Aorta (tissue), 5 donors: ENCODE data around the gene GLTP. TPM values are rescaled to one million over a fixed set of nuclear protein-coding genes. Genes with fewer than 3 reads are reported as not detected.
A peak's percentile ranks its signal among the peaks of the same experiment; 100 is the strongest.
"Not testable (repeated sequence)": the region's sequence is repeated elsewhere in the genome, so short reads cannot be mapped to it uniquely, and the experiment has no call there.

ENCODE experiments used
- ATAC-seq: fragments of 200-7000 bp; cut with Tn5 transposase; one replicate; pipeline ENCODE4 v1.9.1; 2022; ENCODE audit warnings: moderate library complexity; ENCODE audit not compliant: low FRiP score
- DNase-seq, 2 donors: peaks; one replicate each; pipeline ENCODE4 v3.0.0-alpha.2; 2020
- H3K27ac ChIP-seq, 2 donors: one replicate each; pipeline ENCODE4 v1.5.1; 2013; ENCODE audit warnings: low read length in 2 of 2, mild to moderate bottlenecking in 2 of 2, moderate library complexity in 2 of 2, control low read depth in 1 of 2, inconsistent platforms in 1 of 2, low read depth in 1 of 2
- H3K27me3 ChIP-seq, 2 donors: one replicate each; pipeline ENCODE4 v1.6.1; 2013; ENCODE audit warnings: control low read depth in 1 of 2, low read length in 1 of 2, mild to moderate bottlenecking in 1 of 2, moderate library complexity in 1 of 2; ENCODE audit not compliant: insufficient read depth in 2 of 2, control insufficient read depth in 1 of 2
- H3K36me3 ChIP-seq, 2 donors: one replicate each; pipeline ENCODE4 v1.6.1; 2013; ENCODE audit warnings: control low read depth in 1 of 2, low read length in 1 of 2, mild to moderate bottlenecking in 1 of 2; ENCODE audit not compliant: insufficient read depth in 2 of 2, control insufficient read depth in 1 of 2
- H3K4me1 ChIP-seq, 2 donors: one replicate each; pipeline ENCODE4 v1.6.1; 2013; ENCODE audit warnings: low read length in 2 of 2, control low read depth in 1 of 2, mild to moderate bottlenecking in 1 of 2, moderate library complexity in 1 of 2; ENCODE audit not compliant: insufficient read depth in 2 of 2, control insufficient read depth in 1 of 2
- H3K4me3 ChIP-seq, 2 donors: one replicate each; pipeline ENCODE4 v1.5.1; 2013; ENCODE audit warnings: low read length in 2 of 2, control low read depth in 1 of 2, mild to moderate bottlenecking in 1 of 2
- H3K9me3 ChIP-seq: one replicate; pipeline ENCODE4 v1.6.1; 2013; ENCODE audit warnings: mild to moderate bottlenecking, low read length; ENCODE audit not compliant: control insufficient read depth
- WGBS, 2 donors: extraction: QIAGEN DNeasy Blood & Tissue Kit; methylation state at CpG; one replicate each; pipeline ENCODE4 v1.1.7; 2013; 5-methylcytosine and 5-hydroxymethylcytosine counted together
- intact Hi-C, 2 donors: fragments of 100-400 bp; cut with DNase I; formaldehyde crosslinking; loops; one replicate each; pipeline versions ENCODE4 v1.14.2 to v1.15.0; 2022
- polyA plus RNA-seq, 2 donors: library from polyadenylated mRNA; stranded (reverse); fragments of 200-250 nt; gene quantifications; one replicate each; pipeline ENCODE4 v1.2.3, GENCODE V29; 2013
- total RNA-seq, 2 donors: library from RNA; stranded (reverse); fragmentation: NEBNext Ultra II Directional; extraction: Animal tissue kit (Norgen Biotek cat#: 25700); gene quantifications; one replicate each; pipeline ENCODE4 v1.2.1, GENCODE V29; 2021
- donor health status: healthy with polysubstance abuse.
- donor health status: Bipolar disorder and iron deficiency.
- donor health status: DM: no; HTN: no; CAD: no.
- donor health status: DM: no; HTN: no; CAD: no.
- donor health status: DM: yes; HTN: yes; CAD: no.

The GLTP gene
- total and polyA plus RNA-seq, 4 donors, result 25.4 to 38.6 (median 35.1) TPM

DNA sequence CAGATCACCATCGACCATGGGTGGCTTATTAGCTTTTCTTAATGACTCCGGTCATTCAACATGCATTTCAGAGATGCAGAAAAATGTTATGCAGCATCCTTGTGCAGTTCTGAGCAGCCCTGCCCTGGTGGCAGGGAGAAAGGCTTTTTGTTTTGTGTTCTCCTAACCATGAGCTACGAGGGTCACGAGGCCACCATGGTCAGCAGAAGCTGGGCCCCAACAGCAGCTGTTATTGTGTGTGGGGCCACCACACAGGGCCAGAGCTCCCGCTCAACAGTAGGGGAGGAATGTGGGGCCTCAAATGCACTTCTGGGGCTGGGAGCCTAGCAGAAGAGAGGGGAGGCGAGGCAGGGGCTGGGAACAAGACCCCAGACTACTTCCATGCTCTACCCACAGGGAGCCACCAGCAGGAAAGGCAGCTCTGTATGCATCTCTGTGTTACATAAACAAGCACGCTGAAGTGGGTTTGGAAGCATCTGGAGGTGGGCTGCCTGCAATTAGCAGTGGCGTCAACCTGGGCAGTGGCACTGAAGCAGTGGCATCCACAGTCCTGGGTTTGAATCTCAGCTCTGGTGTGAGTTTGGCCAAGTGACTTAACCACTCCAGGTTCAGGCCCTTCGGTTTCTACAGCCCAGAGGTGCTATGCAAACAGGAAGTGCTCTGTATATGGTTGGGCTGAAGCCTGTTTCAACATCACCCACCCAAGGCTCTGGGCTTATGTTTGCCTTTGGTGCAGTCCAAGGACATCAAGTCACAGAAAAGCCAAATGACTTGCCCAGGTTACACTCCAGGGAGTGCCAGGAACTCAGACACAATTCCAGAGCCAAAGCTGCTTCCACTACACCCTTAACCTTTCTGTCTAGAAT, 16.3 kb downstream of the GLTP start:
- intact Hi-C loops, result no loop called here
- Histone ChIP-seq H3K27me3 (no peaks in the 10 kb centered on the region), H3K4me3 (no peak overlapping the region), H3K4me1 (no peaks in the 10 kb centered on the region), H3K27ac (no peak overlapping the region), H3K36me3 (no peaks in the 10 kb centered on the region), H3K9me3 (no peaks in the 10 kb centered on the region)
- DNase-seq (no peak), ATAC-seq (peak; percentile 50)
- 68 to 70% methylated on average over 9 of the region's 9 CpGs for WGBS, 2 donors

DNA sequence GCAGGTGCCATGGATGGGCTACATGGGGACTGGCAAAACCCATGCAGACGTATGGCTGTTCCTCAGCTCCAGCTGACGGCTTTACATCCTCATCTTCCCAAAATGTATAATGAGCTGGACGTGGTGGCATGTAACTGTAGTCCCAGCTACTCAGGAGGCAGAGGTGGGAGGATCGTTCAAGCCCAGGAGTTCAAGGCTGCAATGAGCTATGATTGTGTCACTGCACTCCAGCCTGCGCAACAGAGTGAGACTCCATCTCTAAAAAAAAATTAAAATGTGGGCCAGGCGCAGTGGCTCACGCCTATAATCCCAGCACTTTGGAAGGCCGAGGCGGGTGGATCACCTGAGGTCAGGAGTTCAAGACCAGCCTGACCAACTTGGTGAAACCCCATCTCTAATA, 17.9 kb downstream of the GLTP start:
- ATAC-seq, H3K27ac ChIP-seq, DNase-seq, intact Hi-C loops, H3K4me3 ChIP-seq, H3K27me3 ChIP-seq, H3K4me1 ChIP-seq, H3K9me3 ChIP-seq, H3K36me3 ChIP-seq: not testable (repeated sequence)
- WGBS, 2 donors, result 89 to 94% methylated on average over 9 of the region's 9 CpGs

DNA sequence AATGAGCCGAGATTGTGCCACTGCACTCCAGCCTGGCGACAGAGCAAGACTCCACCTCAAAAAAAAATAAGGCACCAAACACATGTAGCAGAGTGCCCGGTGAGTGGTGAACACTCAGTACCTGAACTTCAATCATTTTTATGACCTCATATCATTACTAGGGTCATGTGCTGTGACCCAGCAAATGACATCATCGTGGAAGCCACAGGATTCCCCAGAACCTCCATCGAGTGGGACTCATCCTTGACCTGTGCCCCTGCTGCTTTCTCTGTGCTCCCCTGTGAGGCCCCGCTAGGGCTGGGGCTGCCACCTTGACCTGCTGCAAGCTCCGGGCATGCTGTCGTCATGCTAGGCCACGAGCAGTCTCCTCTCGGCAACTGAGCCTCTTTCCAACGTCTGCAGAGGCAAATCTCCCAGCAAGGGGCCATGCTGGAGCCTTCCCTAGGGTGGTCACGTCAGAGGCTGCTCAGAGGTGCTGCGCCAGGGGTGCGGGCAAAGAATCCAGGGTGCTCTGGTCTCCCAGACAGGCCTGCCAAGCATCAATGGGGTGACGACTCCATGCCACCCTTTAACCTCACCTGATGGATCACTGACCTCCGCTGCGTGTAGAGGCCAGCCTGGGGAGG, 18.5 kb downstream of the GLTP start:
- Histone ChIP-seq H3K4me3 (no peak overlapping the region), H3K9me3 (no peaks in the 10 kb centered on the region), H3K36me3 (peaks cover 2 to 6% of the 10 kb centered on the region in 2 donors), H3K27me3 (no peaks in the 10 kb centered on the region), H3K4me1 (no peaks in the 10 kb centered on the region), H3K27ac (no peak overlapping the region)
- DNase-seq, result no peak
- no peak for ATAC-seq
- 77 to 82% methylated on average over 17 of the region's 17 CpGs for WGBS, 2 donors
- intact Hi-C loops, result no loop called here

DNA sequence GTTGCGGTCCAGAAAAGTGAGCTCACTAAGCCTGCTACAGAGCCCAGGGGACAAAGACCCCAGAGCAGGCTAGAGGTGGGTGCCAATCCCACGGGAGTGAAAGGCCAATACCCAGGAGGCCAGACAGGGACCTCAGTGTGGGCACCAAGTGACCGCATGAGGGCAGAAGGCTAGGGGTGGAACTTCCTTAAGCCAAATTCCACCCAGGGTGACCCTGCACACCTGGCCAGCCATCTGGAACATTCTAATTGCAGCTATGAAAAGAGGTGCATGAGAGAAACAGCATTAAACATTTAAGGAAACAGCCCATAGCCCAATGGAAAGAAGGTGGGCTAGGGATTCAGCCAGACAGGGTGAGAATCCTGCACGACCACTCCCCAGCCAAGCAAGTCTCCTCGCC, 19.4 kb downstream of the GLTP start:
- WGBS, 2 donors, result 92 to 94% methylated on average over 5 of the region's 5 CpGs
- Histone ChIP-seq H3K4me3 (no peak overlapping the region), H3K27me3 (no peaks in the 10 kb centered on the region), H3K4me1 (no peaks in the 10 kb centered on the region), H3K9me3 (no peaks in the 10 kb centered on the region), H3K36me3 (peaks cover 2 to 6% of the 10 kb centered on the region in 2 donors), H3K27ac (no peak overlapping the region)
- ATAC-seq, result no peak
- intact Hi-C loops, result no loop called here
- no peak for DNase-seq

DNA sequence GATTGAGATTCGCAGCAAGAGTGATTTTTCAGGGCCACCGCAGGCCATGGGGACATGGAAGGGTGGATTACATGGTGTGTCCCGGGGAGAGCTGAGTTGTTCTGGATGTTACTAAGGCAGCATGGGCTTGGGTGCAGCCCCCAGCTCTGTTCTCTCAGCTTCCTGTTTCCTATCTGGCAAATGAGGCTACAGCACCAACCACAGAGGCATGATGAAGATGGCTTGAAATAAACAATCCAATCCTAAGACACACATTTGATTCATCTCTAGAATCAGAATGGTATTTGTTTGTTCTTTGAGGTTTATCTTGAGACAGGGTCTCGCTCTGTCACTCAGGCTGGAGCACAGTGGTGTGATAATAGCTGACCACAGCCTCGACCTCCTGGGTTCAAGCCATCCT, 21.6 kb downstream of the GLTP start:
- ATAC-seq (no peak), DNase-seq (no peak)
- WGBS, 2 donors, result 88 to 90% methylated on average over 5 of the region's 5 CpGs
- H3K9me3 ChIP-seq, result no peaks in the 10 kb centered on the region
- H3K27ac ChIP-seq, result no peak overlapping the region
- peaks cover 2 to 6% of the 10 kb centered on the region in 2 donors for H3K36me3 ChIP-seq
- no peaks in the 10 kb centered on the region for H3K27me3 ChIP-seq
- intact Hi-C loops, result no loop called here
- no peak overlapping the region for H3K4me3 ChIP-seq
- H3K4me1 ChIP-seq, result no peaks in the 10 kb centered on the region

DNA sequence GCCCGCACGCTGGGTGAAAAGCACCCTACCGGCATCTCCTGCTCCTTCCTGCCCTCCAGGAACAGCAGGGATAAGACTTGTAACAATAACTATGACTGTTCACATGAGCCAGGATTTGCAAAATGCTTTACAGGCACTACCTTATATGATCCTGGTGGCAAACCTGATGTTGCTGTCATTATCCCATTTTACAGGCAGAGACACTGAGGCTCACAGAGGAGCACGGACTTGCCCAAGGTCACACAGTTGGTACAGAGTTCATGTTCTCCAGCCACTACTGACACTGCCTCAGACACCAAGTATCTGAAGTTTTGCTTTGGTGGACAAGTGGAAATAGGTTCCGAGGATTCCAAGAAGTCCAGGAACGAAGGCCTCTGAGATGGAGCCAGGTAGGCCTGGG, 22.6 kb downstream of the GLTP start:
- Histone ChIP-seq H3K36me3 (peaks cover 2 to 6% of the 10 kb centered on the region in 2 donors), H3K27me3 (no peaks in the 10 kb centered on the region), H3K27ac (no peak overlapping the region), H3K4me1 (no peaks in the 10 kb centered on the region), H3K9me3 (no peaks in the 10 kb centered on the region), H3K4me3 (no peak overlapping the region)
- WGBS, 2 donors, result 92 to 93% methylated on average over 6 of the region's 6 CpGs
- no peak for ATAC-seq
- intact Hi-C loops, result no loop called here
- no peak for DNase-seq

DNA sequence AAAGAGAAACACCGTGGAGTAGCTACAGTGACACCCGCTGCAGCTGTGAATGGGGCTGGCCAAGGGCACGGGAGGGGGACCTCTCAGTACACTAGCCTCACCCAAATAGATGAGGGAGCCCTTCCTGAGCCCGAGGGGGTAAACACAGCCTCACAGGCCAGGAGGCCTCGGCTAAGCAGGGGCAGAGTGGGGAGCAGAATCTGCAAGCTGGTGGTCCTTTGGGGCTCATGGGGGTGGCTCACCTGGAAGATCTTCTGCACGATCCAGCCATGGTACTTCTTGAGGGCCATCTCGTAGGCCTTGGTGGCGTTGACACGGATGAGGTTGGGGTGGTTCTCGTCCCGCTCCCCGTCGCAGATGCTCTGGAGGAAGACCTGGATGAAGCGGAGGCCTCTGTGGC, 25.0 kb downstream of the GLTP start:
- WGBS, 2 donors, result 91% methylated on average over 14 of the region's 14 CpGs

DNA sequence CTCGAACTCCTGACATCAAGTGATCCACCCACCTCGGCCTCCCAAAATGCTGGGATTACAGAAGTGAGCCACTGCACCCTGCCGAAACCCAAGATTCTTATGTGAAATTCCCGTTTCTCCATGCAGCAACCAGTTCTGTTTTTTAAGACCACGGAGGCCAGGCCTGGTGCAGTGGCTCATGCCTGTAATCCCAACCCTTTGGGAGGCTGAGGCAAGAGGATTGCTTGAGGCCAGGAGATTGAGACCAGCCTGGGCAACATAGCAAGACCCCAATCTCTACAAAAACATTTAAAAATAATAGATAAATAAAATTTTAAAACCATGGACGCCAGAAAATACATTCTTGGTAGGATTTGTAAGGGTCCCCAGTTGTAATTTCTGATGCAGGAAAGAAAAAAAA, 29.8 kb downstream of the GLTP start:
- H3K4me3 ChIP-seq, intact Hi-C loops, H3K36me3 ChIP-seq, DNase-seq, H3K9me3 ChIP-seq, ATAC-seq, H3K27ac ChIP-seq, H3K27me3 ChIP-seq, H3K4me1 ChIP-seq: not testable (repeated sequence)
- WGBS, 2 donors, result 89 to 92% methylated on average over 6 of the region's 6 CpGs

More for the DNA sequence above, 25.0 kb downstream of the GLTP start:
- H3K9me3 ChIP-seq, result no peaks in the 10 kb centered on the region
- intact Hi-C loops, result no loop called here
- no peaks in the 10 kb centered on the region for H3K4me1 ChIP-seq
- H3K36me3 ChIP-seq, result peaks cover 2 to 6% of the 10 kb centered on the region in 2 donors
- no peak overlapping the region for H3K4me3 ChIP-seq
- no peak overlapping the region for H3K27ac ChIP-seq
- ATAC-seq (no peak), DNase-seq (no peak)
- H3K27me3 ChIP-seq, result no peaks in the 10 kb centered on the region
